Measurements from ENCODE around the gene AASDH. TPM values are rescaled to one million over a fixed set of nuclear protein-coding genes. Genes with fewer than 3 reads are reported as not detected.

Gene AASDH
- total RNA-seq, 2 donors from 2014 or later = 16.2 to 24.0 TPM

DNA sequence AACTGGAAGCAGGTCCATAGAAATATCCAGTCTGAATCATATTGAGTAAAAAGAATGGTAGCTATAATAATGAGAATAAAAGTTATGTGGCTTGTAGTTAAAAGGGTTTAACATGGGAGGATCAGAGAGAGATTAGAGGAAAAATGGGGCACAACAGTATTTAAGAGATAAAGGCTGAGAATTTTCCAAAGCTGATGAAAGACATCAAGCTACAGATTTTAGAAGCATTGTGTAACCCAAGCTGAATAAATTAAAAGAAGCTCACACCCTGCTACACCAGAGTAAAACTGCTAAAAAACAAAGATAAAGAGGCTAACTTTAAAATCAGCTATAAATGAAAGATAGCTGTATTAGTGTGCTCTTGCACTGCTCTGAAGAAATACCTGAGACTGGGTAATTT, 94.2 kb downstream of the AASDH start:
- Histone ChIP-seq H3K9ac (ENCODE audit: extremely low read depth, low read length, poor library complexity, severe bottlenecking) (no peak overlapping the region), H3K9me3 (ENCODE audit: control insufficient read depth, low read length) (peaks cover 19% of the 10 kb centered on the region), H3K27me3 (ENCODE audit: control insufficient read depth, insufficient read depth, low read length, poor library complexity, severe bottlenecking) (no peaks in the 10 kb centered on the region), H3K36me3 (ENCODE audit: control insufficient read depth, insufficient read depth, low read length) (no peaks in the 10 kb centered on the region), H3K4me3 (ENCODE audit: low read length) (no peak overlapping the region), H3K4me1 (ENCODE audit: control insufficient read depth, insufficient read depth, low read length) (no peaks in the 10 kb centered on the region), H3K27ac (ENCODE audit: low read depth, low read length) (no peak overlapping the region)
- no peak overlapping the region for H3K27ac Mint-ChIP-seq
- H3K4me3 Mint-ChIP-seq = no peak overlapping the region
- peaks cover 13% of the 10 kb centered on the region for H3K9me3 Mint-ChIP-seq
- DNase-seq = no peak
- no peaks in the 10 kb centered on the region for H3K27me3 Mint-ChIP-seq (ENCODE audit: insufficient read depth)
- peaks cover 18% of the 10 kb centered on the region for H3K36me3 Mint-ChIP-seq (ENCODE audit: low read depth)
- H3K4me1 Mint-ChIP-seq = no peaks in the 10 kb centered on the region
- TF ChIP-seq, protein P1, sequence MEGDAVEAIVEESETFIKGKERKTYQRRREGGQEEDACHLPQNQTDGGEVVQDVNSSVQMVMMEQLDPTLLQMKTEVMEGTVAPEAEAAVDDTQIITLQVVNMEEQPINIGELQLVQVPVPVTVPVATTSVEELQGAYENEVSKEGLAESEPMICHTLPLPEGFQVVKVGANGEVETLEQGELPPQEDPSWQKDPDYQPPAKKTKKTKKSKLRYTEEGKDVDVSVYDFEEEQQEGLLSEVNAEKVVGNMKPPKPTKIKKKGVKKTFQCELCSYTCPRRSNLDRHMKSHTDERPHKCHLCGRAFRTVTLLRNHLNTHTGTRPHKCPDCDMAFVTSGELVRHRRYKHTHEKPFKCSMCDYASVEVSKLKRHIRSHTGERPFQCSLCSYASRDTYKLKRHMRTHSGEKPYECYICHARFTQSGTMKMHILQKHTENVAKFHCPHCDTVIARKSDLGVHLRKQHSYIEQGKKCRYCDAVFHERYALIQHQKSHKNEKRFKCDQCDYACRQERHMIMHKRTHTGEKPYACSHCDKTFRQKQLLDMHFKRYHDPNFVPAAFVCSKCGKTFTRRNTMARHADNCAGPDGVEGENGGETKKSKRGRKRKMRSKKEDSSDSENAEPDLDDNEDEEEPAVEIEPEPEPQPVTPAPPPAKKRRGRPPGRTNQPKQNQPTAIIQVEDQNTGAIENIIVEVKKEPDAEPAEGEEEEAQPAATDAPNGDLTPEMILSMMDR (conservative IDR thresholded peaks at IDR 0.05) = no peak

DNA sequence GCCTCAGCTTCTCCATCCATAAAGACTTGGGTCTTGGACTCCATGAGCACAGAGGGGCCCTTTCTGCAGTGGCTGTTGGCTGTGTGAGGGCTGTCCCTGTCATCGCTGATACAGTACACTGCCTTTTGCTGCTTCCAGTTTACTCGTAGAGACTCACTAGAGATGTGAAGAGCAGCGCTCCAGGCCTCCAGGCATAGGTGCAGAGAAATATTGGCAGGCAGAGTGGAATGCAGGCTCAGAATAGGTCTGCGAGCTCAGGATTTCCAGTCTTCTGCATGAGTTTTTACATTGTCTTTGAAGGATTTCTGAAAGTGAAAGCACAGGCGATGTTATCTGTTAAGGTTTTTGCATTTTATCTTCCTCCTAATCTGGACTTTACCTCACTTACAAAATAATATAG, 97.4 kb downstream of the AASDH start:
- Mint-ChIP-seq H3K27me3 (ENCODE audit: insufficient read depth) (no peaks in the 10 kb centered on the region), H3K4me3 (no peak overlapping the region), H3K9me3 (peaks cover 13% of the 10 kb centered on the region), H3K27ac (no peak overlapping the region), H3K36me3 (ENCODE audit: low read depth) (peaks cover 23% of the 10 kb centered on the region), H3K4me1 (no peaks in the 10 kb centered on the region)
- 91 to 96% methylated on average over 4 to 5 of the region's 5 CpGs for WGBS, 2 experiments (ENCODE audit: insufficient coverage in 1 of 2, insufficient read length in 1 of 2)
- Histone ChIP-seq H3K4me1 (ENCODE audit: control insufficient read depth, insufficient read depth, low read length) (no peaks in the 10 kb centered on the region), H3K9ac (ENCODE audit: extremely low read depth, low read length, poor library complexity, severe bottlenecking) (no peak overlapping the region), H3K27ac (ENCODE audit: low read depth, low read length) (no peak overlapping the region), H3K9me3 (ENCODE audit: control insufficient read depth, low read length) (peaks cover 27% of the 10 kb centered on the region), H3K4me3 (ENCODE audit: low read length) (no peak overlapping the region), H3K36me3 (ENCODE audit: control insufficient read depth, insufficient read depth, low read length) (no peaks in the 10 kb centered on the region), H3K27me3 (ENCODE audit: control insufficient read depth, insufficient read depth, low read length, poor library complexity, severe bottlenecking) (no peaks in the 10 kb centered on the region)
- DNase-seq = no peak
- TF ChIP-seq, protein P1 (conservative IDR thresholded peaks at IDR 0.05) = no peak

DNA sequence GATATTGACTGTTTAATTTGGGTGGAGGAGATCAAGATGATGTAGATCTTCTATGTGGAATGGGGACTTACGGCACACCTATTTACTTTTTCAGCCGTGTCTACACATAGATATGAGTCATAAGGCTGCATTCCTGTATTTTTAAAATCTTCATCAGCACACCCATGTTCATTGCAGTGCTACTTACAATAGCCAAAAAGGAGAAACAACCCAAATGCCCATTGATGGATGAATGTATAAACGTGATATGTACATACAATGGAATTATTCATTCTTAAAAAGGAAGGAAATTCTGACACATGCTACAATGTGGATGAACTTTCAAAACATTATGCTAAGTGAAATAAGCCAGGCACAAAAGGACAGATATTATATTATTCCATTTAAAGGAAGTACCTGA, 98.6 kb downstream of the AASDH start:
- no peaks in the 10 kb centered on the region for H3K27me3 Mint-ChIP-seq (ENCODE audit: insufficient read depth)
- Histone ChIP-seq H3K9me3 (ENCODE audit: control insufficient read depth, low read length) (peaks cover 29% of the 10 kb centered on the region), H3K9ac (ENCODE audit: extremely low read depth, low read length, poor library complexity, severe bottlenecking) (no peak overlapping the region), H3K27ac (ENCODE audit: low read depth, low read length) (no peak overlapping the region), H3K27me3 (ENCODE audit: control insufficient read depth, insufficient read depth, low read length, poor library complexity, severe bottlenecking) (no peaks in the 10 kb centered on the region), H3K4me1 (ENCODE audit: control insufficient read depth, insufficient read depth, low read length) (peaks cover under 1% of the 10 kb centered on the region), H3K36me3 (ENCODE audit: control insufficient read depth, insufficient read depth, low read length) (no peaks in the 10 kb centered on the region), H3K4me3 (ENCODE audit: low read length) (no peak overlapping the region)
- H3K36me3 Mint-ChIP-seq (ENCODE audit: low read depth) = peaks cover 26% of the 10 kb centered on the region
- WGBS, 2 experiments (ENCODE audit: insufficient coverage in 1 of 2, insufficient read length in 1 of 2) = 97 to 100% methylated on average over 3 of the region's 3 CpGs
- TF ChIP-seq, protein P1 (conservative IDR thresholded peaks at IDR 0.05) = no peak
- H3K4me3 Mint-ChIP-seq = no peak overlapping the region
- H3K4me1 Mint-ChIP-seq = no peaks in the 10 kb centered on the region
- peaks cover 13% of the 10 kb centered on the region for H3K9me3 Mint-ChIP-seq
- DNase-seq = no peak
- H3K27ac Mint-ChIP-seq = no peak overlapping the region

Other genes starting within 250 kb of the AASDH start
- gene PPAT, start 48.1 kb upstream of the AASDH start, total RNA-seq = 10 to 100 TPM; 51.3 to 63.0 TPM
- 100 to 1,000 TPM; 246 to 248 TPM for gene PAICS, start 48.8 kb upstream of the AASDH start, total RNA-seq
- 100 to 1,000 TPM; 123 to 134 TPM for gene SRP72, start 80.1 kb upstream of the AASDH start, total RNA-seq
- gene ARL9, start 118.3 kb upstream of the AASDH start, total RNA-seq = under 1 TPM in 1 of 2 donors, not detected in 1; 0.20 TPM

Data from endodermal cell (in vitro differentiated cells).